Pancreas (tissue), 10 donors: ENCODE results near the gene ZNF462. TPM values are rescaled to one million over a fixed set of nuclear protein-coding genes. Genes with fewer than 3 reads are reported as not detected.

Experiments
- ATAC-seq, 4 donors: fragments of 200-7000 bp; cut with Tn5 transposase; one replicate each; pipeline versions ENCODE4 v1.8.0 to v1.9.1; 2020; ENCODE audit warnings: mild to moderate bottlenecking in 4 of 4, moderate library complexity in 4 of 4
- DNase-seq, 6 donors: peaks; one replicate each; pipeline ENCODE4 v3.0.0-alpha.2; 2020
- FAIRE-seq: peaks from 2 replicates; lab custom pipeline; 2012; peaks lifted over from hg19 to GRCh38; lab: Jason Lieb, UNC
- H3K27ac ChIP-seq, 4 donors: fragments of 200-600 bp; sonication (generic); 1 replicate in 3 of 4; 2 replicates in 1 of 4; pipeline versions ENCODE4 v1.5.0 to v1.8.0; 2020
- H3K27me3 ChIP-seq, 4 donors: fragments of 200-600 bp; one replicate each; pipeline ENCODE4 v1.8.0; 2021
- H3K36me3 ChIP-seq, 3 donors: fragments of 200-600 bp; sonication (generic) in 1 of 3; one replicate each; pipeline versions ENCODE4 v1.5.0 to v1.8.0; 2020 to 2021
- H3K4me1 ChIP-seq, 3 donors: fragments of 200-600 bp; one replicate each; pipeline ENCODE4 v1.8.0; 2021
- H3K4me3 ChIP-seq, 4 donors: fragments of 200-600 bp; sonication (generic) in 2 of 4; one replicate each; pipeline versions ENCODE4 v1.5.0 to v1.8.0; 2020 to 2021
- H3K9me3 ChIP-seq, 4 donors: fragments of 200-600 bp; one replicate each; pipeline ENCODE4 v1.8.0; 2021
- CTCF ChIP-seq, 4 donors: fragments of 200-600 bp; sonication (generic) in 3 of 4; IDR thresholded peaks; one replicate each; pipeline versions ENCODE4 v1.5.0 to v1.8.0; 2021; ENCODE audit warnings: antibody characterized with exemption in 4 of 4
- WGBS, 2 donors: extraction: QIAGEN DNeasy Blood & Tissue Kit; methylation state at CpG; one replicate each; pipeline ENCODE4 v1.1.7; 2013; 5-methylcytosine and 5-hydroxymethylcytosine counted together
- intact Hi-C, 3 donors: fragments of 100-400 bp; cut with DNase I; formaldehyde crosslinking; loops; one replicate each; pipeline versions ENCODE4 v1.11.1 to v1.14.2; 2022
- polyA plus RNA-seq, 2 donors: library from polyadenylated mRNA; stranded (reverse); fragments of 200-250 nt; gene quantifications; one replicate each; pipeline ENCODE4 v1.2.3, GENCODE V29; 2013
- total RNA-seq, 6 donors: library from RNA; stranded (reverse); fragmentation: NEBNext Ultra II Directional in 4 of 6; extraction: Animal tissue kit (Norgen Biotek cat#: 25700) in 4 of 6; gene quantifications; one replicate each; pipeline versions ENCODE4 v1.2.1 to v1.2.4, GENCODE V29; 2021 to 2023
- donor health status: healthy with polysubstance abuse.
- donor health status: DM: no; HTN: no; CAD: no; lungs with moderate emphysema.
- donor health status: DM: no; HTN: no; CAD: no.
- donor health status: control.
- donor health status: control.
- donor health status: Bipolar disorder and iron deficiency.
- donor health status: DM: yes; HTN: yes; CAD: no.
- donor health status: DM: no; HTN: no; CAD: no.
- donor health status: DM: no; HTN: no; CAD: no.
- donor health status: DM: yes; HTN: yes; CAD: no.

ZNF462 gene
- total and polyA plus RNA-seq, 8 donors = 1.6 to 12.6 (median 3.7) TPM

GRCh38 chr9:106883626-106884190, 20.7 kb downstream of the ZNF462 start:
- peak overlapping the region in 1 of 4 donors; percentile 33 for H3K27ac ChIP-seq
- no peaks in the 10 kb centered on the region for H3K36me3 ChIP-seq
- H3K4me3 ChIP-seq = no peak overlapping the region
- no peaks in the 10 kb centered on the region for H3K4me1 ChIP-seq
- H3K9me3 ChIP-seq = no peaks in the 10 kb centered on the region
- ATAC-seq (no peak), DNase-seq (no peak), FAIRE-seq (no peak)
- intact Hi-C loops = no loop called here
- no peaks in the 10 kb centered on the region for H3K27me3 ChIP-seq
- TF ChIP-seq CTCF (IDR thresholded peaks at IDR 0.05) = no peak
- 93 to 96% methylated on average over 2 of the region's 2 CpGs for WGBS, 2 donors

- Histone ChIP-seq H3K9me3 (no peaks in the 10 kb centered on the region), H3K27ac (no peak overlapping the region), H3K27me3 (no peaks in the 10 kb centered on the region), H3K36me3 (no peaks in the 10 kb centered on the region), H3K4me3 (no peak overlapping the region), H3K4me1 (no peaks in the 10 kb centered on the region)
- no peak for DNase-seq
- WGBS, 2 donors = 81 to 87% methylated on average over 2 of the region's 2 CpGs
- intact Hi-C loops = no loop called here
- FAIRE-seq = no peak
- TF ChIP-seq CTCF (IDR thresholded peaks at IDR 0.05) = no peak
- ATAC-seq = no peak
Observed at GRCh38 chr9:106885451-106885850, 22.5 kb downstream of the ZNF462 start.

GRCh38 chr9:106886111-106887046, 23.4 kb downstream of the ZNF462 start:
- Histone ChIP-seq H3K27ac (no peak overlapping the region), H3K36me3 (no peaks in the 10 kb centered on the region), H3K9me3 (no peaks in the 10 kb centered on the region), H3K4me3 (no peak overlapping the region), H3K27me3 (no peaks in the 10 kb centered on the region), H3K4me1 (no peaks in the 10 kb centered on the region)
- DNase-seq (no peak), ATAC-seq (no peak), FAIRE-seq (no peak)
- intact Hi-C loops = no loop called here
- WGBS, 2 donors = 83 to 87% methylated on average over 6 of the region's 6 CpGs
- no peak for TF ChIP-seq CTCF (IDR thresholded peaks at IDR 0.05)

GRCh38 chr9:106887066-106887465, 24.1 kb downstream of the ZNF462 start:
- Histone ChIP-seq H3K27me3 (no peaks in the 10 kb centered on the region), H3K36me3 (no peaks in the 10 kb centered on the region), H3K4me3 (no peak overlapping the region), H3K27ac (no peak overlapping the region), H3K4me1 (no peaks in the 10 kb centered on the region), H3K9me3 (no peaks in the 10 kb centered on the region)
- intact Hi-C loops = no loop called here
- DNase-seq = no peak
- WGBS, 2 donors = 76 to 81% methylated on average over 2 of the region's 2 CpGs
- ATAC-seq = no peak
- TF ChIP-seq CTCF (IDR thresholded peaks at IDR 0.05) = no peak
- FAIRE-seq = no peak
